T-helper 22 cell (primary cell): ENCODE results near the gene PCBD2.

Experiments
- DNase-seq: peaks from one replicate; pipeline ENCODE4 v3.0.0-alpha.2; 2020; ENCODE audit warnings: low read depth

The PCBD2 gene

DNA sequence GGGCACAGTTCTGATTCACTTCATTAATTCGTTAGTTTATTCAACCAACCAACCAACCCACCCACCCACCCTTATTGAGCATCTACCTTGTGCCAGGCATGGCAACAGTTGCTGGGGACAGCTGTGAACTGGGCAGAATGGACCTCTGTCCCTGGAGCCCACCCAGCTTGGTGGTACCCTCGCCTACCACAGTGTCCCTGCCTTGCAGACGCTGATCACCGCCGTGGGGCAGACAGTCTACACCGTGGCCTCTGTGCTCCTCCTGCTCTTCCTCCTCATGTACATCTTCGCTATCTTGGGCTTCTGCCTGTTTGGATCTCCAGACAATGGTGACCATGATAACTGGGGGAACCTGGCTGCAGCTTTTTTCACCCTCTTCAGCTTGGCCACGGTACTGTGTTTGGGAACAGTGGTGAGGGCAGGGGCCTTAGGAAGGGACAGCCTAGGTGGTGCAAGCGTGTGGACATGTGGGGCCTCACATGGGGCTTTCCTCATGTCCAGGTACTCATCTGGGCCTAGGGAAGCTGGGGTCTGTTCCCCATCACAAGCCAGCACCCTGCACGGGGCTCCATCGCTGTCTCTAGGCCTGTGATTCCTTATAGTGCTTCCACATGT is 102.9 kb downstream of the PCBD2 start:
- DNase-seq = no peak

DNA sequence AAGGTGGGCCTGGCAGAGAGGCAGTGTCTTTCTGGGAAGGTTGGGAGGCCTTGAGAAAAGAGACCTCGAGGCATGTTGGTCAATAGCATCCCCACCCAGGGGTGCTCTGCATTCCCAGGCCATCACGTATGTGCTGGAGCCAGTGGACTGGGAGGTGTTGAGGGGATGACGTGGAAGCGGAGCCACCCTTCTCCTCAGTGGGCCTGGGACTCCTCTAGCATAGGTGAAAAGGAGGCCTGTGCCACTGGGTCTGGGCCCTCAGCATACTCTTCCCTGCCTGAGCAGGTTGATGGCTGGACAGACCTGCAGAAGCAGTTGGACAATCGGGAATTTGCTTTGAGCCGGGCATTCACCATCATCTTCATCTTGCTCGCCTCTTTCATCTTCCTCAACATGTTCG is 103.6 kb downstream of the PCBD2 start:
- DNase-seq = no peak

- DNase-seq = no peak
Observed at GRCh38 chr5:135008981-135009735, 104.2 kb downstream of the PCBD2 start.

GRCh38 chr5:135009736-135010501 is 105.0 kb downstream of the PCBD2 start:
- DNase-seq = no peak

- no peak for DNase-seq
Observed at GRCh38 chr5:135010502-135011354, 105.8 kb downstream of the PCBD2 start.

DNA sequence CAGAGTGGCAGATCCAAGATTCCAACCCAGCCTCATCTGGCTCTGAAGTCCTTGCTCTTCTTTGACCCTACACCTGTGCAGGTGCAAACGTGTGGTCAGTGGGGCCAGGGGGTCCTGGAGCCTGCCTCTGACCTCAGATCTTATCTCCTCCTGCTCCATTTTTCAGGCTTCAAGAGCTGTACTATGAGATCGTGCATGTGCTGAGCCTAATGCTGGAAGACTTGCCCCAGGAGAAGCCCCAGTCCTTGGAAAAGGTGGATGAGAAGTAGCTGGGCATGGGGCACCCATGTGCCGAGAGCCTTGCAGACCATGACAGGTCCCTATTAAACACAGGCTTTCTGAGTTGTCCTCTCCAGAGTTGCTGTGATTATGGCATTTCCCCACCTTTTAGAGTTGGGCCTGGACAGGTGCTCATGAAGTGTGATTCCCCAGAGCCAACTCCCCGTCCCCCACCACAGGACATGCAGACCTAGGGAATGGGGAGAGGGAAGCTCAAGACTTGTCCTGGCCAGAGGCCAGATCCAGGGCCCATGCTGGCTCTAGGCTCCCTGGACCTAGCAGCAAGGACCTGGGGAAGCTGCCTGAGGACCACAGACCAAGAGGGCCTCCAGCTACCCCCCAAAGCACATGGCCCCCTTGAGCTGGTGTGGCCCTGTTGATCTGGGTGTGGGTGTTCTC is 106.6 kb downstream of the PCBD2 start:
- DNase-seq = no peak

- DNase-seq = no peak
Observed at GRCh38 chr5:135012033-135012588, 107.2 kb downstream of the PCBD2 start.
